Mucosa of stomach (tissue), 1 donor: ENCODE measurements around the gene CYP4F12.
"Not testable (repeated sequence)": the region's sequence is repeated elsewhere in the genome, so short reads cannot be mapped to it uniquely, and the experiment has no call there.

Source experiments
- H3K27me3 ChIP-seq: one replicate; pipeline ENCODE4 v1.7.0; 2013; ENCODE audit warnings: mild to moderate bottlenecking, low read length; ENCODE audit not compliant: control insufficient read depth, insufficient read depth
- H3K36me3 ChIP-seq: one replicate; pipeline ENCODE4 v1.7.0; 2013; ENCODE audit warnings: low read length; ENCODE audit not compliant: control insufficient read depth, insufficient read depth
- H3K4me1 ChIP-seq: one replicate; pipeline ENCODE4 v1.7.0; 2013; ENCODE audit warnings: mild to moderate bottlenecking, low read length; ENCODE audit not compliant: control insufficient read depth, insufficient read depth
- H3K4me3 ChIP-seq: one replicate; pipeline ENCODE4 v1.7.0; 2013; ENCODE audit warnings: low read length
- H3K9ac ChIP-seq: one replicate; pipeline ENCODE4 v1.7.0; 2013; ENCODE audit warnings: mild to moderate bottlenecking, low read length, moderate library complexity
- H3K9me3 ChIP-seq: one replicate; pipeline ENCODE4 v1.7.0; 2013; ENCODE audit warnings: mild to moderate bottlenecking, low read length, moderate library complexity; ENCODE audit not compliant: control insufficient read depth
- donor health status: Pancreatic carcinoma.

The CYP4F12 gene

GRCh38 chr19:15656467-15656866 lies 16.4 kb upstream of the CYP4F12 start:
- H3K4me1 ChIP-seq: no peaks in the 10 kb centered on the region
- H3K27me3 ChIP-seq: no peaks in the 10 kb centered on the region
- no peaks in the 10 kb centered on the region for H3K36me3 ChIP-seq
- no peak overlapping the region for H3K9ac ChIP-seq
- no peaks in the 10 kb centered on the region for H3K9me3 ChIP-seq
- no peak overlapping the region for H3K4me3 ChIP-seq

GRCh38 chr19:15663247-15663646 lies 9.6 kb upstream of the CYP4F12 start:
- Histone ChIP-seq H3K4me1 (no peaks in the 10 kb centered on the region), H3K27me3 (no peaks in the 10 kb centered on the region), H3K4me3 (no peak overlapping the region), H3K36me3 (no peaks in the 10 kb centered on the region), H3K9ac (no peak overlapping the region), H3K9me3 (no peaks in the 10 kb centered on the region)

GRCh38 chr19:15666186-15666585 lies 6.7 kb upstream of the CYP4F12 start:
- Histone ChIP-seq H3K27me3 (no peaks in the 10 kb centered on the region), H3K9ac (no peak overlapping the region), H3K9me3 (no peaks in the 10 kb centered on the region), H3K36me3 (no peaks in the 10 kb centered on the region), H3K4me3 (no peak overlapping the region), H3K4me1 (no peaks in the 10 kb centered on the region)

- Histone ChIP-seq H3K4me1 (peaks cover 4% of the 10 kb centered on the region), H3K36me3 (no peaks in the 10 kb centered on the region), H3K9me3 (no peaks in the 10 kb centered on the region), H3K4me3 (no peak overlapping the region), H3K27me3 (no peaks in the 10 kb centered on the region), H3K9ac (no peak overlapping the region)
Observed at GRCh38 chr19:15666883-15667282, 6.0 kb upstream of the CYP4F12 start.

- no peak overlapping the region for H3K9ac ChIP-seq
- no peaks in the 10 kb centered on the region for H3K36me3 ChIP-seq
- no peaks in the 10 kb centered on the region for H3K27me3 ChIP-seq
- no peaks in the 10 kb centered on the region for H3K9me3 ChIP-seq
- no peak overlapping the region for H3K4me3 ChIP-seq
- peaks cover 19% of the 10 kb centered on the region for H3K4me1 ChIP-seq
Observed at GRCh38 chr19:15669440-15669839, 3.4 kb upstream of the CYP4F12 start.

- no peak overlapping the region for H3K9ac ChIP-seq
- peaks cover 19% of the 10 kb centered on the region for H3K4me1 ChIP-seq
- no peak overlapping the region for H3K4me3 ChIP-seq
- H3K27me3 ChIP-seq: no peaks in the 10 kb centered on the region
- no peaks in the 10 kb centered on the region for H3K9me3 ChIP-seq
- no peaks in the 10 kb centered on the region for H3K36me3 ChIP-seq
Observed at GRCh38 chr19:15669891-15670290, 3.0 kb upstream of the CYP4F12 start.

GRCh38 chr19:15671237-15671821 lies 1.6 kb upstream of the CYP4F12 start:
- Histone ChIP-seq H3K4me3 (no peak overlapping the region), H3K4me1 (peaks cover 19% of the 10 kb centered on the region), H3K9ac (no peak overlapping the region), H3K27me3 (no peaks in the 10 kb centered on the region), H3K36me3 (no peaks in the 10 kb centered on the region), H3K9me3 (no peaks in the 10 kb centered on the region)

- Histone ChIP-seq H3K36me3 (no peaks in the 10 kb centered on the region), H3K9me3 (no peaks in the 10 kb centered on the region), H3K27me3 (no peaks in the 10 kb centered on the region), H3K4me1 (peaks cover 19% of the 10 kb centered on the region), H3K4me3 (no peak overlapping the region), H3K9ac (peak overlapping the region; percentile 44)
Observed at GRCh38 chr19:15671891-15672579, 852 bp upstream of the CYP4F12 start.

- H3K4me3 ChIP-seq: peak overlapping the region; percentile 32
Observed at GRCh38 chr19:15673176-15673654, 328 bp downstream of the CYP4F12 start.

GRCh38 chr19:15675560-15675959 lies 2.7 kb downstream of the CYP4F12 start:
- Histone ChIP-seq H3K9ac (no peak overlapping the region), H3K9me3 (no peaks in the 10 kb centered on the region)

More at GRCh38 chr19:15673176-15673654, 328 bp downstream of the CYP4F12 start:
- no peaks in the 10 kb centered on the region for H3K36me3 ChIP-seq
- peak overlapping the region; percentile 73 for H3K9ac ChIP-seq
- no peaks in the 10 kb centered on the region for H3K27me3 ChIP-seq
- peaks cover 20% of the 10 kb centered on the region for H3K4me1 ChIP-seq
- no peaks in the 10 kb centered on the region for H3K9me3 ChIP-seq

GRCh38 chr19:15679089-15679488 lies 6.2 kb downstream of the CYP4F12 start:
- no peaks in the 10 kb centered on the region for H3K9me3 ChIP-seq

More at GRCh38 chr19:15675560-15675959, 2.7 kb downstream of the CYP4F12 start:
- peaks cover 28% of the 10 kb centered on the region for H3K4me1 ChIP-seq
- H3K4me3 ChIP-seq: no peak overlapping the region
- H3K36me3 ChIP-seq: no peaks in the 10 kb centered on the region
- H3K27me3 ChIP-seq: no peaks in the 10 kb centered on the region

GRCh38 chr19:15679865-15680264 lies 7.0 kb downstream of the CYP4F12 start:
- H3K4me1 ChIP-seq, H3K36me3 ChIP-seq, H3K27me3 ChIP-seq, H3K9me3 ChIP-seq, H3K9ac ChIP-seq, H3K4me3 ChIP-seq: not testable (repeated sequence)

More at GRCh38 chr19:15679089-15679488, 6.2 kb downstream of the CYP4F12 start:
- no peaks in the 10 kb centered on the region for H3K27me3 ChIP-seq
- H3K36me3 ChIP-seq: no peaks in the 10 kb centered on the region
- H3K4me3 ChIP-seq: no peak overlapping the region
- peaks cover 9% of the 10 kb centered on the region for H3K4me1 ChIP-seq
- H3K9ac ChIP-seq: no peak overlapping the region
